D721Med (cell line): ENCODE results near the gene AKT2.

ENCODE experiments used
- DNase-seq: peaks from one replicate; pipeline ENCODE4 v3.0.0; 2011; ENCODE audit warnings: low spot score; ENCODE audit not compliant: insufficient read length
- FAIRE-seq: peaks from 2 replicates; lab custom pipeline; 2011; peaks lifted over from hg19 to GRCh38; lab: Jason Lieb, UNC
- TF ChIP-seq, protein P1 (sequence below): IDR thresholded peaks from 2 replicates; pipeline ENCODE4 v1.5.1; 2012; ENCODE audit warnings: mild to moderate bottlenecking, control low read depth; ENCODE audit not compliant: insufficient read depth; ENCODE audit errors: missing control alignments

AKT2 gene

DNA sequence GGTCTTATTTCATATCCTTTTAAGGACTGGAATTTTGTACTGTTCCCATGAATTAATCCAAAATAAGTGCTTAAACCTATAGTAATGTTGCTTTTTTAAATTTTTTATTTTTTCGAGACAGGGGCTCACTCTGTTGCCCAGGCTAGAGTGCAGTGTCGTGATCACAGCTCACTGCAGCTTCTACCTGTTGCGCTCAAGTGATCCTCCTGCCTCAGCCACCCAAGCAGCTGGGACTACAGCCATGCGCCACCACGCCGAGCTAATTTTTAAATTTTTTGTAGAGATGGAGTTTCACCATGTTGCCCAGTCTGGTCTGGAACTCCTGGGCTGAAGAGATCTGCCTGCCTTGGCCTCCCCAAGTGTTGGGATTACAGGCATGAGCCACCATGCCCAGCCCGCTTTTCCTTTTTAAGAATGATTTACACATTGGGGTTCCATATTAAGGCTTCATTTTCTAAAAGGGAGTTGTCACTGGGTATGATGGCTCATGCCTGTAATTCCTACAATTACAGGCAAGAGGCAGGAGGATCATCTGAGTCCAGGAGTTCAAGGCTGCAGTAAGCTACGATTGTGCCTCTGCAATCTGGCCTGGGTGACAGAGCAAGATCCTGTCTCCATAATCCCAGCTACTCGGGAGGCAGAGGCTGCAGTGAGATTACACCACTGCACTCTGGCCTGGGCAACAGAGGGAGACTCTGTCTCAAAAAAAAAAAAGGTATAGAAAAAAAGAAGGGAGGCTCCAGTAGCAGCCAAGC is 28.3 kb upstream of the AKT2 start:
- TF ChIP-seq, protein P1, sequence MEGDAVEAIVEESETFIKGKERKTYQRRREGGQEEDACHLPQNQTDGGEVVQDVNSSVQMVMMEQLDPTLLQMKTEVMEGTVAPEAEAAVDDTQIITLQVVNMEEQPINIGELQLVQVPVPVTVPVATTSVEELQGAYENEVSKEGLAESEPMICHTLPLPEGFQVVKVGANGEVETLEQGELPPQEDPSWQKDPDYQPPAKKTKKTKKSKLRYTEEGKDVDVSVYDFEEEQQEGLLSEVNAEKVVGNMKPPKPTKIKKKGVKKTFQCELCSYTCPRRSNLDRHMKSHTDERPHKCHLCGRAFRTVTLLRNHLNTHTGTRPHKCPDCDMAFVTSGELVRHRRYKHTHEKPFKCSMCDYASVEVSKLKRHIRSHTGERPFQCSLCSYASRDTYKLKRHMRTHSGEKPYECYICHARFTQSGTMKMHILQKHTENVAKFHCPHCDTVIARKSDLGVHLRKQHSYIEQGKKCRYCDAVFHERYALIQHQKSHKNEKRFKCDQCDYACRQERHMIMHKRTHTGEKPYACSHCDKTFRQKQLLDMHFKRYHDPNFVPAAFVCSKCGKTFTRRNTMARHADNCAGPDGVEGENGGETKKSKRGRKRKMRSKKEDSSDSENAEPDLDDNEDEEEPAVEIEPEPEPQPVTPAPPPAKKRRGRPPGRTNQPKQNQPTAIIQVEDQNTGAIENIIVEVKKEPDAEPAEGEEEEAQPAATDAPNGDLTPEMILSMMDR: no peak
- DNase-seq (no peak), FAIRE-seq (no peak)

DNA sequence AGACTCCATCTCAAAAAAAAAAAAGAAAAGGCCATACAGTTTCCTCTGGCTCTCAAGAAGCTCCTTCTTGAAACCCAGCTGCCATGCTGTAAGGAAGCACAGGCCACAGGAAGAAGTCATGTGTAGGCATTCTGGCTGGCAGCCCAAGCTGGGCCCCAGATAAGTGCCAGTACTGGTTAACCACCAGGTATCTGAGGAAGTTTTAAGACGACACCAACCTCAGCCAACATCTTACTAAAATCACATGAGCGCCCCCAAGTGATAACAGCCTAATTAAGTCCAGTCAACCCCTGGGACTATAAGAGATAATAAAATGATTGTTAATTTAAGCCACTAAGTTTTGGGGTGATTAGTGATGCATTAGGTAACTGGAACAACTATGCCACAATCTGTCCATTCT is 27.4 kb upstream of the AKT2 start:
- no peak for FAIRE-seq

DNA sequence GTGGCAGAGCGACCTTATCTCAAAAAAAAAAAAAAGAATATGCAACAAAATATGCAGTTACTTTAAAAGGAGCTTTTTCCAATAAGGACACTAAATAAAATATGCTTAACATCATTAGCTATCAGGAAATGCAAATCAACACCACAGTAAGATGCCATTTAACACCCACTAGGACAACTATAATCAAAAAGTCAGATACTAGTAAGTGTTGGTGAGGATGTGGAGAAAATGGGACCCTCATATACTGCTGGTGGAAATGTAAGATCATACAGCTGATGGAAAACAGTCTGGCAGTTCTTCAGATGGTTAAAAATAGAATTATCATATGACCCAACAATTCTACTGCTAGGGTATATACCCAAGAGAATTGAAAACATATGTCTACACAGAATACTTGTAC is 24.5 kb upstream of the AKT2 start:
- DNase-seq (no peak), FAIRE-seq (no peak)
- TF ChIP-seq, protein P1: no peak

More for the DNA sequence above, 27.4 kb upstream of the AKT2 start:
- no peak for DNase-seq
- TF ChIP-seq, protein P1: no peak

DNA sequence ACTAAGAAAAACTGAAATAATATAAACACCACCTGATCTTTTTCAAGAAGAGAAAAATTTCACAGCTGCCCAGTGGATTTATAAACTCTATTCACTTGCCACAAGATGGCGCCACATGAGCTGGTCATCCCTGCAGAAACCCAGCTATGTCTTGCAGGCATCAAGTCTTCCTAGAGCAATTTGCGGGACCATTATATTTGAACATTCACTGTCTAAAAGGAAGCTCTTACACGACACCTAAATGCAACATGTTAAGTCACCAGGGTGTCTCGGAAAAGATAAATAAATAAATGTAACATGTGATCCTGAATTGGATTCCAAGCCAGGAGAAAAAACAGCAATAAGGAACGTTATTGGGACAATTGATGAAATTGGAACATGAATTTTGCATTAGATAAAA is 20.3 kb upstream of the AKT2 start:
- DNase-seq (peak; percentile 81), FAIRE-seq (no peak)
- TF ChIP-seq, protein P1: peak; percentile 77

DNA sequence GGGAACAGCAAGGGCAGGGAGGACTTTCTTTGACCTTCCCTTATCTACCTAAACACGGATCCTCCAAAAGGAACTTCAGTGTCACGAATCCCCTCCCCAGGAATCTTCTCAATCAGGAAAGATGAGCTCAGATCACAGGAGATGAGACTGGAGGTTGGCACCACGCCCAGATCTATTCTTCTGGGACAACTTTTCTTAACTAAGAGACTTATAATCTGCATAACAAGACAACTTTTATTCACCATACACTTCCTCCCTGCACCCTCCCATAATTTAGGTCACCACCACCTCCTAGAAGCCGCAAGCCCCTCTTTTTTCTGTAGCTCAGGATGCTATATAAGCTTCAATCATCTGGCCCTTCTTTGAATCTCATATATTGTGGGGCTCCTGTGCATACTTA is 19.2 kb upstream of the AKT2 start:
- FAIRE-seq: no peak
- TF ChIP-seq, protein P1: no peak
- DNase-seq: no peak

DNA sequence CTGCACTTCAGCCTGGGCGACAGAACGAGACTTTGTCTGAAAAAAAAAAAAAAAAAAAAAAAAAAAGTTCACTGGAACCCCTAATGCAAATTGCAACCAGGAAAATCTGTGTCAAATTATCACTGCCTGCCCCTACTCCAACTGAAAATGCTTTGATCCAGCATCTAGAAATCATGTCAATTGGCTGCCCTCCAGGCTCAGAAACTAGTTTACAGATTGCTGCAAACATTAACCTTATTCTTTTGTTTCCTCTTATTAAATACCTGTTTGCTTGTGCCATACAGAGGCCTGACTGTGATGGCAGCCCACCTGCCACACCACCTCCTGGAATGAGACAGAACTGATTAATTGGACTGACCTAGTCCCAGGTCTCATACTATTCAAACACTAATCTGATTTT is 18.6 kb upstream of the AKT2 start:
- TF ChIP-seq, protein P1: no peak
- no peak for DNase-seq

More for the DNA sequence above, 18.6 kb upstream of the AKT2 start:
- FAIRE-seq: no peak
